Measurements from ENCODE around the gene HLA-DPB1. TPM values are rescaled to one million over a fixed set of nuclear protein-coding genes. Genes with fewer than 3 reads are reported as not detected.

The HLA-DPB1 gene
- polyA plus RNA-seq, 2 of the 4 experiments (the other 2 are of a cell fraction), result not detected

GRCh38 chr6:33075208-33075567 is 602 bp upstream of the HLA-DPB1 start:
- Histone ChIP-seq H3K9me3 (no peaks in the 10 kb centered on the region), H3K4me3 (no peak overlapping the region), H3K4me2 (no peak overlapping the region), H3K4me1 (no peaks in the 10 kb centered on the region), H3K27ac (no peak overlapping the region)
- 45% methylated on average over 4 of the region's 4 CpGs for WGBS (ENCODE audit: missing lambda C conversion rate)
- CTCF ChIA-PET, result interaction anchor here (1.1 kb wide), 1 partner anchor 173 kb away, joined by 3 read pairs; no protein-coding TSS in a partner anchor
- no peak; a peak in 1 of 6 replicates for ATAC-seq
- no peak for FAIRE-seq
- DNase-seq (ENCODE audit: low read depth in 1 of 2, low spot score in 1 of 2), result no peak
- POLR2A ChIA-PET, result no interaction called here
- TF ChIP-seq NPAS2 (CRISPR knock-in tag; IDR thresholded peaks at IDR 0.05; ENCODE audit: borderline replicate concordance) (no peak), ZNF302 (CRISPR knock-in tag; IDR thresholded peaks at IDR 0.05) (no peak), POLR2AphosphoS2 (conservative IDR thresholded peaks at IDR 0.05; ENCODE audit: low read length) (no peak), CHD2 (IDR thresholded peaks at IDR 0.05; ENCODE audit: low read length, partially characterized antibody) (no peak), ZFP36 (IDR thresholded peaks at IDR 0.05; ENCODE audit: borderline replicate concordance, partially characterized antibody) (no peak)

DNA sequence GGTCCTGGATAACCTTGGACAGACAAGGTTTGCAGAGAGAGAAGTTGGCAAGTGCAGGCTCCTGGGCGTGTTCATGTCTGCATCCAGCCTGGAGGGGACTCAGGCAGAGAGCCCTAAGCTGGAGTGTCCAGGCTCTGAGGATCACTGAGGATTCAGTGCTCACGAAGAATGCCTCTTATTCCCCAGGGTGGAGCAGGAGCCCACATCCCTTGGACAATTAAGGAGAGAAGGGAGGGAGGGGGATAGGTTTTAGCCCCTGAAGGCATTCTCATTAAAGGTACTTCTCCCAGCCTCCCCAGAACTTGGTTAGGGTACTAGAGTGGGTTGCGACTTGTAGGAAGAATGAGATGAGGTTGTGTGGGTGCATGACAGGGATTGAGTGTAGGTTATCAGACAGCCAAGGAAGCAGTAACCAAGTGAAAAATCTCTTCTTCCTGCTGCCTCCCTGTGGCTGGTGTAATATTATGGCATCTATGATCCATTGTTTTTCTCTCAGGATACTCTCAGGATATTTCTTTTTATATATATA is 680 bp downstream of the HLA-DPB1 start:
- Histone ChIP-seq H3K9me3 (no peaks in the 10 kb centered on the region), H3K4me3 (no peak overlapping the region), H3K4me1 (no peaks in the 10 kb centered on the region), H3K27ac (no peak overlapping the region), H3K4me2 (no peak overlapping the region)
- no peak for ATAC-seq
- ChIA-PET CTCF (interaction anchor here (1.1 kb wide), 1 partner anchor 172 kb away, joined by 3 read pairs; no protein-coding TSS in a partner anchor), POLR2A (no interaction called here)
- DNase-seq (ENCODE audit: low read depth in 1 of 2, low spot score in 1 of 2), result no peak
- no peak for TF ChIP-seq RNF2 (IDR thresholded peaks at IDR 0.05; ENCODE audit: borderline replicate concordance, low read depth)
- no peak for TF ChIP-seq KDM5A (IDR thresholded peaks at IDR 0.05)
- TF ChIP-seq GATA3 (IDR thresholded peaks at IDR 0.05; ENCODE audit: borderline replicate concordance), result no peak
- no peak for TF ChIP-seq TFCP2L1 (CRISPR knock-in tag; IDR thresholded peaks at IDR 0.05)
- TF ChIP-seq JUNB (IDR thresholded peaks at IDR 0.05), result no peak
- TF ChIP-seq MAFK (IDR thresholded peaks at IDR 0.05; ENCODE audit: partially characterized antibody), result no peak
- TF ChIP-seq, protein P1, sequence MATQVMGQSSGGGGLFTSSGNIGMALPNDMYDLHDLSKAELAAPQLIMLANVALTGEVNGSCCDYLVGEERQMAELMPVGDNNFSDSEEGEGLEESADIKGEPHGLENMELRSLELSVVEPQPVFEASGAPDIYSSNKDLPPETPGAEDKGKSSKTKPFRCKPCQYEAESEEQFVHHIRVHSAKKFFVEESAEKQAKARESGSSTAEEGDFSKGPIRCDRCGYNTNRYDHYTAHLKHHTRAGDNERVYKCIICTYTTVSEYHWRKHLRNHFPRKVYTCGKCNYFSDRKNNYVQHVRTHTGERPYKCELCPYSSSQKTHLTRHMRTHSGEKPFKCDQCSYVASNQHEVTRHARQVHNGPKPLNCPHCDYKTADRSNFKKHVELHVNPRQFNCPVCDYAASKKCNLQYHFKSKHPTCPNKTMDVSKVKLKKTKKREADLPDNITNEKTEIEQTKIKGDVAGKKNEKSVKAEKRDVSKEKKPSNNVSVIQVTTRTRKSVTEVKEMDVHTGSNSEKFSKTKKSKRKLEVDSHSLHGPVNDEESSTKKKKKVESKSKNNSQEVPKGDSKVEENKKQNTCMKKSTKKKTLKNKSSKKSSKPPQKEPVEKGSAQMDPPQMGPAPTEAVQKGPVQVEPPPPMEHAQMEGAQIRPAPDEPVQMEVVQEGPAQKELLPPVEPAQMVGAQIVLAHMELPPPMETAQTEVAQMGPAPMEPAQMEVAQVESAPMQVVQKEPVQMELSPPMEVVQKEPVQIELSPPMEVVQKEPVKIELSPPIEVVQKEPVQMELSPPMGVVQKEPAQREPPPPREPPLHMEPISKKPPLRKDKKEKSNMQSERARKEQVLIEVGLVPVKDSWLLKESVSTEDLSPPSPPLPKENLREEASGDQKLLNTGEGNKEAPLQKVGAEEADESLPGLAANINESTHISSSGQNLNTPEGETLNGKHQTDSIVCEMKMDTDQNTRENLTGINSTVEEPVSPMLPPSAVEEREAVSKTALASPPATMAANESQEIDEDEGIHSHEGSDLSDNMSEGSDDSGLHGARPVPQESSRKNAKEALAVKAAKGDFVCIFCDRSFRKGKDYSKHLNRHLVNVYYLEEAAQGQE (IDR thresholded peaks at IDR 0.05), result no peak
- no peak for TF ChIP-seq EHF (CRISPR knock-in tag; IDR thresholded peaks at IDR 0.05)
- no peak for TF ChIP-seq CHD4 (IDR thresholded peaks at IDR 0.05; ENCODE audit: borderline replicate concordance)
- TF ChIP-seq HOXA7 (CRISPR knock-in tag; IDR thresholded peaks at IDR 0.05), result no peak
- TF ChIP-seq FOSL2 (IDR thresholded peaks at IDR 0.05), result no peak
- no peak for TF ChIP-seq FOSL2 (CRISPR knock-in tag; IDR thresholded peaks at IDR 0.05)
- TF ChIP-seq BHLHE40 (IDR thresholded peaks at IDR 0.05; ENCODE audit: low read depth, low read length), result no peak
- 33% methylated on average over 3 of the region's 3 CpGs for WGBS (ENCODE audit: missing lambda C conversion rate)
- no peak for FAIRE-seq

- no peak overlapping the region for H3K4me3 ChIP-seq
- ChIA-PET POLR2A (no interaction called here), CTCF (no interaction called here)
- H3K4me1 ChIP-seq, result no peaks in the 10 kb centered on the region
- TF ChIP-seq, protein P2, sequence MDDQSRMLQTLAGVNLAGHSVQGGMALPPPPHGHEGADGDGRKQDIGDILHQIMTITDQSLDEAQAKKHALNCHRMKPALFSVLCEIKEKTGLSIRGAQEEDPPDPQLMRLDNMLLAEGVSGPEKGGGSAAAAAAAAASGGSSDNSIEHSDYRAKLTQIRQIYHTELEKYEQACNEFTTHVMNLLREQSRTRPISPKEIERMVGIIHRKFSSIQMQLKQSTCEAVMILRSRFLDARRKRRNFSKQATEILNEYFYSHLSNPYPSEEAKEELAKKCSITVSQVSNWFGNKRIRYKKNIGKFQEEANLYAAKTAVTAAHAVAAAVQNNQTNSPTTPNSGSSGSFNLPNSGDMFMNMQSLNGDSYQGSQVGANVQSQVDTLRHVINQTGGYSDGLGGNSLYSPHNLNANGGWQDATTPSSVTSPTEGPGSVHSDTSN (IDR thresholded peaks at IDR 0.05), result no peak
- TF ChIP-seq RNF2 (IDR thresholded peaks at IDR 0.05; ENCODE audit: borderline replicate concordance, low read depth) (no peak), KDM5A (IDR thresholded peaks at IDR 0.05) (no peak), CEBPB (IDR thresholded peaks at IDR 0.05) (no peak), RARB (CRISPR knock-in tag; IDR thresholded peaks at IDR 0.05) (no peak), MYC (IDR thresholded peaks at IDR 0.05; ENCODE audit: borderline replicate concordance, low read length) (no peak), POLR2A (IDR thresholded peaks at IDR 0.05; ENCODE audit: low read length) (no peak), ZSCAN20 (CRISPR knock-in tag; IDR thresholded peaks at IDR 0.05) (no peak), CBX2 (IDR thresholded peaks at IDR 0.05; ENCODE audit: borderline replicate concordance, low read depth) (no peak), CBX8 (IDR thresholded peaks at IDR 0.05) (no peak), HOXB13 (CRISPR knock-in tag; IDR thresholded peaks at IDR 0.05; ENCODE audit: low read depth) (no peak)
- ATAC-seq (no peak), DNase-seq (ENCODE audit: low read depth in 1 of 2, low spot score in 1 of 2) (no peak), FAIRE-seq (no peak)
- no peak overlapping the region for H3K4me2 ChIP-seq
- 24% methylated on average over 5 of the region's 5 CpGs for WGBS (ENCODE audit: missing lambda C conversion rate)
- no peak overlapping the region for H3K27ac ChIP-seq
- no peaks in the 10 kb centered on the region for H3K9me3 ChIP-seq
These were observed 2.1 kb downstream of the HLA-DPB1 start for GRCh38 chr6:33077908-33078307.

Data from A549 (cell line).